NCI-H526 treated with DMSO at 0.1 percent for 48 hours (cell line): Measurements from ENCODE around the gene CCSER1.
"Not testable (repeated sequence)": the region's sequence is repeated elsewhere in the genome, so short reads cannot be mapped to it uniquely, and the experiment has no call there.

Source experiments
- DNase-seq: peaks from one replicate; lab custom pipeline; 2025; lab: John Stamatoyannopoulos, UW

Gene CCSER1

DNA sequence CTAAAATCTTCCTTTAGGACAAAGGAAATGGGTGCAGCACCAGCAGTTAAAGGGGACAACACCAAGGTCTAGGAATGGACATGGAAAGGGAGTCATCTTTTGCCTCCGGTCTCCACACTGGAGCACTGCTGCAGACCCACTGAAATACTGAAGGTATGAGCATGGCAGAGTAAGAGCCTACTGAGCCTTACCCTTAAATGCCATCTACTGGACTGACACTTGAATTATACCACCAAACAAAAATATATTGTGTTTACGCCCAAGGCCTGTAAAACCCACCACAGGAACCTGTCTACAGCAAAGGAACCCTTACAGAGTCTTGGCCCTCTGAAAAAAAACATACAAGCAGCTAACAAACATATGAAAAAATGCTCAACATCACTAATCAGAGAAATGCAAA lies 443.4 kb downstream of the CCSER1 start:
- DNase-seq, result no peak

- no peak for DNase-seq
These were observed 445.8 kb downstream of the CCSER1 start for GRCh38 chr4:90572996-90573395.

DNA sequence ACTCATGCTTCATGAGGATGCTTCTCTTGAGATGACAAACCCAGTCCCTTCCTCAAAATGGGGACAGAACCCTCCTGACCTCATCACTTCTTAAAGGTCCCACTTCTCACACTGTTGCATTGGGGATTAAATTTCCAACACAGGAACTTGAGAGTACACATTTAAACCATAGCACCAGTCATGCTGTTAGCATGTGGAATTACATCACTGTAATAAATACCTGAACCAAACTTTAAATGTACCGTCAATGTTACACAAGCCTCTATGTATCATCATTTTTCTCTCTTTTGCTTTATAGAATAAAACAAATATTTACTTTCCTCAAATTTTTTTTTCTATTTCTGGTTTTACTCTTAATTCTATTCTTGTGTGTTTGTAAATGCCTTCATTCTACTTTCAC lies 448.2 kb downstream of the CCSER1 start:
- no peak for DNase-seq

GRCh38 chr4:90580326-90580725 lies 453.1 kb downstream of the CCSER1 start:
- DNase-seq, result no peak

- DNase-seq, result no peak
These were observed 454.9 kb downstream of the CCSER1 start for GRCh38 chr4:90582087-90582486.

DNA sequence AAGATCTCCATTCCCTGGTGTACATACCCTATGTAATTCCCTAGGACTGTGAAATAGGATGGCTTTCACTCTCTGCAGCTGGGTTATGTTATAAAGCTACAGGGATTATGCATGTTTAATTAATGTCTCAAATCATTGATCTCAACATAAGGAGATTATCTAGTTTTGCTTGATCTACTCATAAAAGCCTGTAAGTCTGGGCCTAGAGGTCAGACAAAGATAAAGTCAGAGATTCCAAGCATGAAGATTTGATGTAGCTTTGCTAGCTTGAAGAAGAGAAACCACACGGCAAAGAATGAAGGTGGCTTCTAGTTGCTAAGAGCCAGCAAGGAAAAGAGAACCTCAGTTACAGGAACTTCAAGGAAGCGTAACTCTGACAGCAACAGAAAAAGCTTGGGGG lies 456.9 kb downstream of the CCSER1 start:
- DNase-seq, result no peak

DNA sequence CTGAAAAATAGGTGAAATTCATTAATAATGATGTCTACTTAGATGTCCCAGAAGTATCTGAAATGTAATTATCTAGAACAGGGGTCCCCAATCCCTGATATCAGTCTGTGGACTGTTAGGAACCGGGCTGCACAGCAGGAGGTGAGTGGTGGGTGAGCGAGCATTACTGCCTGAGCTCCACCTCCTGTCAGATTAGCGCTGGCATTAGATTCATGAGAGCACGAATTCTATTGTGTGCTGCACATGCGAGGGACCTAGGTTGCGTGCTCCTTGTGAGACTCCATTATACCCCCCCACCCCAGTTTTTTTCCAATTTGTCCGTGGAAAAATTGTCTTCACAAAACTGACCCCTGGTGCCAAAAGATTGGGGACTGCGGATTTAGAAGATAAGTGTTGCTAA lies 458.8 kb downstream of the CCSER1 start:
- DNase-seq, result no peak

DNA sequence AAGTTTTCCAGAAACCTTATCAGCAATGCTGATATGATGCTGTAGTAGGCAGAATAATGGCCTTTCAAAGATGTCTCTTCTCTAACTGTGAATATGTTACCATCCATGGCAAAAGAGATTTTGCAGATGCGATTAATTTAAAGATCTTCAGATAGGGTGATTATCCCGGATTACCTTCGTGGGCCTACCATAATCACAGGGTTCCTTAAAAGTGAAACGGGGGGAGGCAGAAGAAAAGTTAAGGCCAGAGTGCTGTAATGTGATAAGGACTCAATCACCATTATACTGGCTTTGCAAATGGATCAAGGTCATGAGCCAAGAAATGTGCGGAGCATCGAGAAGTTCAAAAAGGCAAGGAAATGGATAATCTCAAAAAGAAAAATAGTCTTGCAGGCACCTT lies 459.6 kb downstream of the CCSER1 start:
- DNase-seq, result no peak

DNA sequence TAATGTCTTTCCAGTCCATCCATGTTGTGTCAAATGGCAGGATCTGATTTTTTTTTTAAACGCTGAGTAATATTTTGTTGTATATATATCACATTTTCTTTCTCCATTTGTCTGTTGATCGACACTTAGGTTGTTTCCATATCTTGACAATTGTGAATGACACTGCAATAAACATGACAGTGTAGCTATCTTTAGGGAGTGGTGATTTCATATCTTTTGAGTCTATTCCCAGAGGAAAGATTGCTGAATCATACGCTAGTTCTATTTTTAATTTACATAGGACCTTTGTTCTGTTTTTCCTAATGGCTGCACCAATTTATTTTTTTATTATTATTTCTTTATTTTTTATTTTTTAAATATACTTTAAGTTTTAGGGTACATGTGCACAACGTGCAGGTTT lies 470.7 kb downstream of the CCSER1 start:
- no peak for DNase-seq

- no peak for DNase-seq
These were observed 471.5 kb downstream of the CCSER1 start for GRCh38 chr4:90598741-90599140.

GRCh38 chr4:90602726-90603125 lies 475.5 kb downstream of the CCSER1 start:
- DNase-seq, result no peak

DNA sequence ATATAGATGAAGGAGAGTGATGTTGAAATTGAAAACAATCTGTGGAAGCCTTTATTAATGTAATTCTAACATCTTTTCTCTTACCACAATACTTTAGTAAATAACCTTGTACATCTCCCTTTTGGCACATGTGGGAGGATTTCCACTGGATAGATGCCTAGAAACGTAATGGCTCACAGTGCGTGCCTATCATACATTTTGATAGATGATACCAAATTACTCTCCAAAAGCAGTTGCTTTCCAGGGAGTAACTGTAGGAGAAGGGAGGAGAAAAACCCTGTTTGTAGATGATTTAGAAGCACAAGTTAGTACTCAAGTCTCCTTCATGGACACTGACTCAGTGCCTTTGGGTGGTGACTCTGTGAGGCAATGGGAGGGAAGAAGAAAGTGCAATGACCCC lies 476.3 kb downstream of the CCSER1 start:
- no peak for DNase-seq

- no peak for DNase-seq
These were observed 479.6 kb downstream of the CCSER1 start for GRCh38 chr4:90606781-90607180.

GRCh38 chr4:90614371-90614770 lies 487.2 kb downstream of the CCSER1 start:
- DNase-seq, result no peak

DNA sequence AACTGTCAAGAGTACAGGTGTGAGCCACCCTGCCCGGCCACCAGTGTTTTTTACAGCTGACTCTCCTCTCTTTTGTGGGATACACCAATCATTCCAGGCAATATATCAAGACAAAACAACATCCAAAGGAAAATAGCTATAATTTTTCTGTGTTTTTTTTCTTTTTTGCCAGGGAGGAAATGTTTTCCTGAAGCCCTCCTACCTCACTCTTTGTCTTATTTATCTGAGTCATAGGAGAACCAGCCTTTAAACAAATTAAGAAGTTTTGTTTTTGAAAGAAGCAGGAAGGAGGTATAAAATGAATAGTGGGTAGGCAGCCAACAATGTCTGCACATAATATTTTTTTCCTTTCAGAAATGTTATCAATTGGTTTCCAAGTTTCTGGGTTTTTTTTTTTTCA lies 493.9 kb downstream of the CCSER1 start:
- no peak for DNase-seq

DNA sequence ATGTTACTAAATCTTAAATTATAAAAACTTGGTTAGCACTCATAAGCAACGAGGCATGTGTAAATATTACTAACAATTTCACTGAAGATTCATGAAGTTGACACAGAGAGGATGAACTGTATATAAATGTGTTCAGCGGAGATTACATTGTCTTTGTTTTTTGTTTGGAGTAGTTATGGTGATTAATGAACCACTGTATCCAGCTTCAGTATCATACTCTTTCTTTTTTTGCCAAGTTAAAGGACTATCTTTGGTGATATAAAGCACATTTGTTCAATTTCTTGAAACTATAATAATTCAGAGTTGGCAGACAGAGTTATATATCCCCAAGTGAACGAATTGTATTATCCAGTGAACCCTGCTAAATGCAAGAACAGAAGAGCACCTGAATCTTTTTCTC lies 497.6 kb downstream of the CCSER1 start:
- no peak for DNase-seq

- DNase-seq, result no peak
These were observed 514.8 kb downstream of the CCSER1 start for GRCh38 chr4:90641861-90642599.

- no peak for DNase-seq
These were observed 516.0 kb downstream of the CCSER1 start for GRCh38 chr4:90643156-90643555.

DNA sequence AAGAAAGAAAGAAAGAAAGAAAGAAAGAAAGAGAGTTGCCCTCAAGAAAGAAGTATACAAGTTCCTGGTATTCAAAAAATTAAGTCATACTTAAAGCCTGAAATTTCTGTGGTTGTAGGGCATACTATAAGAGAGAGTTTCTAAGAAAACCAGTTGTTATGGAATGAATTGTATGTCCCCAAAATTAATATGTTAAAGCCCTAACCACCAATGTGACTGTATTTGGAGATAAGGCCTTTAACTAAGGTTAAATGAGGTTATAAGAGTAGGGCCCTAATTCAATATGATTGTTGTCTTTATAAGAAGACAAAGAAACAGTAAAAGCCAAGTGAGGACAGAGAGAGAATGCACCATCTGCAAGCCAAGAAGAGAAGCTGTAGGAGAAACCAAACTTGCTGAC lies 521.1 kb downstream of the CCSER1 start:
- DNase-seq, result no peak

GRCh38 chr4:90648791-90649190 lies 521.6 kb downstream of the CCSER1 start:
- no peak for DNase-seq

DNA sequence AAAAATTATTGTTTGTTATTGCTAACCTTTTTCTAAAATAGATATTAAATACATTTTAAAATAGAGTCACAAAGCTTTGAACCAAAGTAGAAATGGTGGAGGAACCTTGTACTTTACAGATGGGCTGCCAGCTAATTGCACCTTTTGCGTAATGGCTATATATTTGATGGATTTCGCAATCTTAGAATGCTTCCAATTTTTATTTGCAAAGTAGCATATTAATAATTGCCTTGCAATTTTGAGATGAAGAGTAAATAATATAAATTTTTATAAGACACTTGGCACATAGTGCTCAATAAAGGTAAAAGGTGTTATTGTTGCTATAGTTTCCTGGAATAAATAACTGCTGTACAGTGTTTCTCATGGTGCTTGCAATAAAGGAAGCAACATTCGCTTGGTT lies 533.5 kb downstream of the CCSER1 start:
- no peak for DNase-seq

DNA sequence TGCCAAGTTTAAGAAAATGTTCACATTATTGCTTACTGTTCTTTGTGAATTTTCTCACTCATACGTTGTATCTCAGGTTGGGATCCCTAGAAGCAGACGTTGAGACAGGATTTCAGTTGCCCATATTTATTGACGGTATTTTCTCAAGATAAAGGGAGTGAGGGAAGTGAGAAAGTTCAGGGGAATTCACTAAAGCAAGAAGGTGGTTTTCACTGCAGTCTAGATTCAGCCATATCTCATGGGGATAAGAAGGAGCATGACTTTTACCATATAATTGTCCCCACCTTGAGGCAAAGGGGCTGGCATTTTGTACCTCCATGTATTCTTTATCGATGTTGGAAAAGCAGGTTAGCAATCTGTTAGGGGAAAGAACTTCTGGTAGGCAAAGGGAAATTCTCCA lies 543.0 kb downstream of the CCSER1 start:
- no peak for DNase-seq

DNA sequence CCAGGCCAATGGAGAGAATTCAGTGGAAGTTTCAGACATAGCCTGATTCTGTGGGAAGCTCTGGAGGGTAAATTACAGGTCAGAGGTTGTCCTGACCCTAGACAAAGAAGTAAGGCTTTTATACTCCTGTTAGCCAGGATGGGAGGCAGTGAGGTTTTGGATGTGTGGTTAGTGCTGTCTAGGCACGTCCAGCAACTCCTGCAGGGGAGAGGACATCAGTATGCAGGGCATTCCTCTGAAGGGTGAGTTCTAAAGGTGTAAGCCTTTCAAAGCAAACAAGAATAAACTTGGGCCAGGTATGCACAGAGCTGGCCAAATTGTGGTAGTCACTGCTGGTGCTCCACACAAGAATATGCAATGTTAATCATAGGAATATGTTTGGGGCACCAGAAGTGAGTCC lies 562.5 kb downstream of the CCSER1 start:
- DNase-seq, result no peak

DNA sequence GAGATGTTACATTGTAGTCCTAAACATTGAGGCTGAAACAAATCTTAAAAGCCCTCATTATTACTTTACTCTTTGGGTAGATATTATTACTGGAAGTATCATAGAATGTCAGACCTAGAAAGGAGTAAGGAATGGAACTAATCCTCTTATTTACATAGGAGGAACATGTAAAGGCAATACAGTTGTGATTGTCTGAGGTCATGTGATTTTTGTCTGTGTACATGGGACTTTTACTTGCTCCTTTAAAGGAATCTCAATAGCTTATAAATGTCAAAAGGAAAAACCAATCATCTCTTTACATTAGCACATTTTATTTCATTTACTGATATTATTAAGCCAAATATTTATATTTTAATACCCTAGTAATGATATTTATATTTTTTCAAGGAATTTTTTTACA lies 568.2 kb downstream of the CCSER1 start:
- no peak for DNase-seq

- not testable (repeated sequence) for DNase-seq
These were observed 578.3 kb downstream of the CCSER1 start for GRCh38 chr4:90705501-90705900.
